ENCODE results near the gene LRRC25.

The LRRC25 gene

GRCh38 chr19:18433015-18433691, 35.7 kb upstream of the LRRC25 start (continued):
- TF ChIP-seq ZNF514 (tag by site-specific recombination; IDR thresholded peaks at IDR 0.05) (no peak), PRDM10 (tag by site-specific recombination; IDR thresholded peaks at IDR 0.05) (peak; percentile 88), ZNF311 (tag by site-specific recombination; IDR thresholded peaks at IDR 0.05; ENCODE audit: borderline replicate concordance) (no peak), ZNF658 (tag by site-specific recombination; IDR thresholded peaks at IDR 0.05) (no peak), ZNF48 (tag by site-specific recombination; IDR thresholded peaks at IDR 0.05) (no peak), ZNF473 (tag by site-specific recombination; IDR thresholded peaks at IDR 0.05) (no peak), RBAK (tag by site-specific recombination; IDR thresholded peaks at IDR 0.05) (no peak), ZNF132 (tag by site-specific recombination; IDR thresholded peaks at IDR 0.05; ENCODE audit: borderline replicate concordance) (no peak), ZNF510 (tag by site-specific recombination; IDR thresholded peaks at IDR 0.05; ENCODE audit: insufficient replicate concordance) (no peak), GLIS1 (tag by site-specific recombination; IDR thresholded peaks at IDR 0.05) (peak; percentile 88), MZF1 (tag by site-specific recombination; IDR thresholded peaks at IDR 0.05; ENCODE audit: borderline replicate concordance) (no peak), SP7 (tag by site-specific recombination; IDR thresholded peaks at IDR 0.05) (peak; percentile 91), ZNF10 (tag by site-specific recombination; IDR thresholded peaks at IDR 0.05) (no peak), ZNF701 (tag by site-specific recombination; IDR thresholded peaks at IDR 0.05) (no peak), ZNF398 (tag by site-specific recombination; IDR thresholded peaks at IDR 0.05) (peak; percentile 97), ZSCAN18 (tag by site-specific recombination; IDR thresholded peaks at IDR 0.05) (no peak), BCL11A (tag by site-specific recombination; IDR thresholded peaks at IDR 0.05; ENCODE audit: low read depth) (peak; percentile 57; the same call in 1 of the 2 replicates), ZNF549 (tag by site-specific recombination; IDR thresholded peaks at IDR 0.05) (no peak), ZNF274 (IDR thresholded peaks at IDR 0.05; ENCODE audit: low read length) (no peak), ZNF274 (tag by site-specific recombination; IDR thresholded peaks at IDR 0.05; ENCODE audit: borderline replicate concordance) (no peak), ZNF600 (tag by site-specific recombination; IDR thresholded peaks at IDR 0.05) (peak; percentile 75; the same call in 1 of the 2 replicates), REST (tag by site-specific recombination; IDR thresholded peaks at IDR 0.05) (no peak), ZFP37 (tag by site-specific recombination; IDR thresholded peaks at IDR 0.05) (peak; percentile 91), GFI1B (tag by site-specific recombination; IDR thresholded peaks at IDR 0.05) (no peak), ZNF830 (tag by site-specific recombination; IDR thresholded peaks at IDR 0.05; ENCODE audit: low read depth) (no peak), ZFHX2 (tag by site-specific recombination; conservative IDR thresholded peaks at IDR 0.05) (peak; percentile 99), ZNF433 (tag by site-specific recombination; IDR thresholded peaks at IDR 0.05; ENCODE audit: low read depth) (no peak), ZNF585B (tag by site-specific recombination; IDR thresholded peaks at IDR 0.05) (no peak), ZNF416 (tag by site-specific recombination; IDR thresholded peaks at IDR 0.05) (no peak), ZNF777 (tag by site-specific recombination; IDR thresholded peaks at IDR 0.05; ENCODE audit: borderline replicate concordance) (peak; percentile 66), ZNF747 (tag by site-specific recombination; IDR thresholded peaks at IDR 0.05) (no peak), ZNF558 (tag by site-specific recombination; IDR thresholded peaks at IDR 0.05) (no peak)

Measured in HEK293 (cell line).